ENCODE measurements around the gene LYPLA2.

The LYPLA2 gene

GRCh38 chr1:23790696-23791515 is at the start of gene LYPLA2:
Gene LYPLA2, plus strand, starts transcription at chr1:23791145. Its CDS starts 1,538 bp downstream, at chr1:23792683.
- DNase-seq = peak; percentile 78

DNA sequence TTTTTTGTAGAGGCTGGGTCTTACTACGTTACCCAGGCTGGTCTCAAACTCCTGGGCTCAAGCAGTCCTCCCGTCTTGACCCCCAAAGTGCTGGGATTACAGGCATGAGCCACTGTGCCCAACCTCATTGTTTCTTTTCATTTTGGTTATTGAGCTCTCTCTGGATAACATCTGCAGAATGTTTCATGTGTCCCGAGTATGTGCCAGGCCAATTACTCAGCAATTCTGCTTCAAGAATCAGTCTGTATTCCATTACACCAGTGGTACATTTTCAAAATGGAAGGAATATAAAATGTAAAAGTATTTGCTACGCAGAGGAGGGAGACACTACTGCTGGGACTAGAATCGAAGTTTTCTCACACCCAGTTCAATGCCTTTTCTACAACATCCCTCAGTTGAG is 49.3 kb upstream of the LYPLA2 start:
- DNase-seq = no peak

DNA sequence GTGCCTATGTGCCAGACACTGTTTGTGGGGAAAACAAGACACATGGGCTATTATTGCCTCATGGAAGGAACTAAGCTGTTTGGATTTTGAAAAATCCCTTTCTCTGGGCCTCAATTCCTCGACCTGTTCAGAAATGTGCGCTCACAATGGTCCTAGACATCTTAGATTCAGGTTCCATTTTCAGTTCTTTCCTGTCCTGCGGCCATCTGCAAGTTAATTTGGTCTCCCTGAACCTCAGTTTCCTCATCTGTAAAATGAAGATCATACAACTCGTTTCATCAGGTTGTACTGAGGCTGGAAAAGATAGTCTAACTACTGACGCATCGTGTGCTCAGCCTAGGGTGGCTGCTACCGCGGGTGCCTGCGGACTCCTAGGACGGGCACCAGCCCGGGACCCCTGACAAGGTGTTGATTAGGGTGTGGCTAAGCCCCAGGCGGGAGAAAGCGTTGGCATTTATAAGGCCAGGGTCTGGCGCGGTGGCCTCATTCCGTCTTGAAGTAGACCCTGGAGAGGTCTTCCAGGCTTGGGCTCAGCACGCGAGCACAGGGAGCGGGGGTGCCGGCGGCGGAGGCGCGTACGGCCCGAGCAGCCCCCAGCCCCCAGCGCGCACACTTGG is 48.2 kb upstream of the LYPLA2 start:
- DNase-seq = no peak

DNA sequence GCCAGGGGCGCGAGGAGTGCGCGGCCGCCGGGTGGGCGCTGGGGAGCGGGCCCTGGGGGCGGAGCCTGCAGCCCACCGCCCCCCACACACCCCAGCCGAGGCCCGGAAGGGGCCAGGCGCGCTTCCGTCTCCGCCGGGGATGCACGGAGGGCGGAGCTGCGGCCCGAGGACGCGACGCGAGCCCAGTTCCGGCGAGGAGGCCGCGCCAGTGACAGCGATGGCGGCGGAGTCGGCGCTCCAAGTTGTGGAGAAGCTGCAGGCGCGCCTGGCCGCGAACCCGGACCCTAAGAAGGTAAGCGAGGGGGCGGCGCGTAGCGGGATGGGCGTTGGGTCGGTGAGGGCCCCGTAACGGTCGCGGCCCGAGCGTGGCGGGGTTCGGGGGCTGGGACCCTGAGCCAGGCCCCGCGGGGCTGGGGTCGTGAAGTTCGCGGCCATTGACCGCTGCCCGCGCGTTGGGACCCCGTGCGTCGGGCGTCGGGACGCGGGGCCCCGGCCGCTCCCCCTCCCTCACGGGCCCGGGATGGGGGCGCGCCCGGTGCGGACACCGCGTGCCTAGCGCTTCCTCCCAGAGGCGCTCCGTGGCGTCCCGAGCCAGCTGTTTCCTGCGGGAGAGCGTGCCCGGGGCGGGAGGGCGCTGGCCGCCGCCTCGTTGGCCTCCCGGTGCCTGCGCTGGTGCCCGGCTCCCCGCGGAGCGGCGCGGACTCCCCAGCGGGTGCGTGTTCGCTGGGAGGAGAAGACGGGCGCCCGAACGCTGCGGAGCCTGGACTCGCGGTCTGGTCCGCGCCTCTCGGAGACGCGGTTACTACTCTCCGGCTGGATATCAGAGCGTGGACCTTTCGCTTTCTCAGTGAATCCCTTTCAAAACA is 47.4 kb upstream of the LYPLA2 start, which contains the start of gene ELOA:
Gene ELOA (plus strand): TSS at position 185 of the 866 bp plus-strand sequence. CDS start 33 bp downstream, at position 218.
- peak; percentile 31 for DNase-seq

DNA sequence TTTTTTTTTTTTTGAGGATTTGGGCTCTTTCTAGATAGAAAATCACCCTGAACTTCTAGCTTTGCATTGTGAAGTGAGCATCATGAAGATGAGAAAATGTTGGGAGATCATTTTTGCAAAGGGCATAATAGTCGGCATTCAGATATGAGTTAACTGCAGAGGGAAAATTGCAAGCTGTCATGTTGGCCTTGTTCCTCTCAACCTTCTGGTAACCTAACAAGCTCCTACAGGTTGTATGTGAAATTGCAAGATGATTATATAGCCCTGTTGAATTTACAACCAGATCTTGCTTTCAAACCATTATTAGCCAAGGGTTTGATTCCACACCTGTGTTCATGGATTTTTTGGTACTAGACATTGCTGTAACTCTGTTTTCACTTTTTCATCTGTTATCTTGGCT is 45.4 kb upstream of the LYPLA2 start:
- DNase-seq = no peak

GRCh38 chr1:23748016-23748415 is 42.9 kb upstream of the LYPLA2 start:
- no peak for DNase-seq

DNA sequence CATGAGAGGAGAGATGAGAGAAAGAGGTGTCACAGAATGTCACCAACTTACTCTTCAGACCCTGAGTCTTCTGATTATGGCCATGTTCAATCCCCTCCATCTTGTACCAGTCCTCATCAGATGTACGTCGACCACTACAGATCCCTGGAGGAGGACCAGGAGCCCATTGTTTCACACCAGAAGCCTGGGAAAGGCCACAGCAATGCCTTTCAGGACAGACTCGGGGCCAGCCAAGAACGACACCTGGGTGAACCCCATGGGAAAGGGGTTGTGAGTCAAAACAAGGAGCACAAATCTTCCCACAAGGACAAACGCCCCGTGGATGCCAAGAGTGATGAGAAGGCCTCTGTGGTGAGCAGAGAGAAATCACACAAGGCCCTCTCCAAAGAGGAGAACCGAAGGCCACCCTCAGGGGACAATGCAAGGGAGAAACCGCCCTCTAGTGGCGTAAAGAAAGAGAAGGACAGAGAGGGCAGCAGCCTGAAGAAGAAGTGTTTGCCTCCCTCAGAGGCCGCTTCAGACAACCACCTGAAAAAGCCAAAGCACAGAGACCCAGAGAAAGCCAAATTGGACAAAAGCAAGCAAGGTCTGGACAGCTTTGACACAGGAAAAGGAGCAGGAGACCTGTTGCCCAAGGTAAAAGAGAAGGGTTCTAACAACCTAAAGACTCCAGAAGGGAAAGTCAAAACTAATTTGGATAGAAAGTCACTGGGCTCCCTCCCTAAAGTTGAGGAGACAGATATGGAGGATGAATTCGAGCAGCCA is 39.7 kb upstream of the LYPLA2 start:
- DNase-seq = no peak

- no peak for DNase-seq
These were observed 39.1 kb upstream of the LYPLA2 start for GRCh38 chr1:23751815-23752200.

DNA sequence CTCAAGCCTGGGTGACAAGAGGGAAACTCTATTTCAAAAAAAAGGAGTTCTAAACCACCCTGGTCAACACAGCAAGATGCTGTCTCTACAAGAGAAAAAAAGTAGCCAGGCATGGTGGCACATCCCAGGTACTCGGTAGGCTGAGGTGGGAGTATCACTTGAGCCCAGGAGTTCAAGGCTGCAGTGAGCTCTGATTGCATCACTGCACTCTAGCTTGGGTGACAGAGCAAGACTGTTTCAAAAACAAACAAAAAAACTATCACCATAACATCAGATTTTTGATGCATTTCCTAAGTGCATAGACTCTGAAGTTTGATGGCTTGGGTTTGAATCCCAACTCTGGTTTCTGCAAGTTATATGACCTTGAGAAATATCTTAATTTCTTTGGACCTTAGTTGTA is 38.0 kb upstream of the LYPLA2 start:
- no peak for DNase-seq

- peak; percentile 55 for DNase-seq
These were observed 34.3 kb upstream of the LYPLA2 start for GRCh38 chr1:23756676-23757075.

DNA sequence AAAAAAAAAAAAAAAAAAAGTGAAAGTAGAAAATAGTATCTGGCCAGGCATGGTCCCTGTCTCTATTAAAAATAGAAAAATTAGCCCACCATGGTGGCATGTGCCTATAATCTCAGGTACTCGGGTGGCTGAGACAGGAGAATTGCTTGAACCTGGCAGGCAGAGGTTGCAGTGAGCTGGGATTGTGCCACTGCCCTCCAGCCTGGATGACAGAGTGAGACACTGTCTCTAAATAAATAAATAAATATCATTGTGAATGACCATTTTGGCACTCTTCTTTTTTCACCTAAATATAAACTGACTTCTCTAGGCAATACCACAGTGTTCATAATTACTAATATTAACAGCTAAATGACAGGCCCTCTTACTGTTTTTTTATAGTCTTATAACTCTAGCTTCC is 33.1 kb upstream of the LYPLA2 start:
- no peak for DNase-seq

DNA sequence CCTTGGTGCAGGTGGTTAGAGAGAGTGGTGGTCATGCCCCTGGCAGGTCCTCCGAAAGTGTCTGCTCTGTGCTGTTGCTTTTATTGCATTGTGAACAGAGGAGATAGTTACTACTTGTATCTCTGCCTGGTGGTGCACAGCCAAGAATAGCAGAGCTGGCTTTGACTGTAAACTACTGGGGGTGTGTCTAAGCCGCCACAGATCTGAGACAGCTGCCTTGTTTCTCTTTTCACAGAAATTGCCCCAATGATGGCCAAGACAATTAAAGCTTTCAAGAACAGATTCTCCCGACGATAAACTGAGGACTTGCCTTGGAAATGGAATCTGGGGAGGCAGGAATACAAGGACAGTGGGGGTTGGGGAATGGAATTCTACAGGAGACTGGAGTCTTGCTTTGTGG is 31.7 kb upstream of the LYPLA2 start:
- no peak for DNase-seq

GRCh38 chr1:23763041-23763577 is 27.8 kb upstream of the LYPLA2 start:
- no peak for DNase-seq

DNA sequence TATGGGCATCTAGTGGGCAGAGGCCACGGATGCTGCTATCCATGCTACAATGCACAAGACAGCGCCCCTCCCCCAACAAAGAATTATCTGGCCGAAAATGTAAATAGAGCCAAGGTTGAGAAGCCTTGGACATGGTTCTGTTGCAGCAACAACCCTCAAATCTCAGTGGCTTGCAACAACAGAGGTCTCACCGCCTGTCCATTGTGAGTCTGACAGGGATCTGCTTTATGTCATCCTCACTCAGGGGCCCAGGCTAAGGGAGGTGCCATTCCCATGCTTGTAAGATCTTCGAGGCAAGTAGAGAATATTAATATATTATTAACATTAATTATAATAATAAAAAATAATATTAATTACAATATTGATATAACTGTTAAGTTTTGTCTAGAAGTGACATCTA is 22.2 kb upstream of the LYPLA2 start:
- no peak for DNase-seq

DNA sequence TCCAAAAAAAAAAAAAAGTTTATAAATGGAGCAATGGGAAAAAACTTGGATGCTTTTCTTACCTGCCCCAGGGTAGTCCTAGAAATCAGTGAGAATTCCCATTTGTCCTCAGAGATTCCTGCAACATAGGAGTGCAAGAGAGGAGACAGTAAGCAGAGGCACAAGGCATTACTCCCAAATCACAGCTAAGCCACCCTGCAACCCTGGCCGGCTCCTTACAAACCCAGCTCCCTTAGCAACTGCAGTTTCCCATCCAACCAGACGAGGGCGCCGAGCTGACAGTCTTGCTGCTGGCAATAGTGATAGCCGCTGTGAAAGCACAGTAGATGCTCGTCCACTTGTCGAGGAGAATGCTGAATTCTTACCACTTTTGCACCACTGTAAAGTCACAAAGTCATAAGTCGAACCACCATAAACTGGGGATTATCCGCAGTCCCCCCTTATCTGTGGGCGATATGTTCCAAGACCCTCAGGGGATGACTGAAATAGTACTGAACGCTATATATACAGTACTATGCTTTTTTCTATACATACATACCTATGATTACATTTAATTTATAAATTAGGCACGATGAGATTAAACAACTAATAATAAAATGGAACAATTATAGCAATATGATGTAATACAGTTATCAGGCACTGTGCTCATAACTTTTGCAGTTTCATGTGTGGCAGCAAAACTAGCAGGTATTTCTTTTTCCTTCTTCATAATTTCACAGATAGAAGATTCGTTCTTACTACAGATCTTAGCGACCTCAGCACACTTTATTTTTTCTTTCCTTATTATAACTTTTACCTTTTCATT is 18.7 kb upstream of the LYPLA2 start:
- DNase-seq = peak; percentile 45

DNA sequence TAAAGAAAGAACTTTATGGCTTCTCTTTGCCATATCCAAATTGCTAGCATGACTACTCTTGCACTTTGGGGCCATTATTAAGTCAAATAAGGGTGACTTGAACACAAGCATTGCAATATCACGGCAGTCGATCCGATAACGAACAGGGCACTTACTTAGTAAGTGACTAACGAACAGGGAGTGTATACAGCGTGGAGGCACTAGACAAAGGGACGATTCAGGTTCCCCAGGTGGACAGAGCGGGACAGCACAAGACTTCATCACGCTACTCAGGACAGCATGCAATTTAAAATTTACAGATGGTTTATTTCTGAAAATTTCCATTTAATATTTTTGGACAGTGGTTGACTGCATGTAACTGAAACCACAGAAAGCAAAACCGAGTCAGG is 18.1 kb upstream of the LYPLA2 start:
- DNase-seq = no peak

- no peak for DNase-seq
These were observed 16.6 kb upstream of the LYPLA2 start for GRCh38 chr1:23774174-23774880.

DNA sequence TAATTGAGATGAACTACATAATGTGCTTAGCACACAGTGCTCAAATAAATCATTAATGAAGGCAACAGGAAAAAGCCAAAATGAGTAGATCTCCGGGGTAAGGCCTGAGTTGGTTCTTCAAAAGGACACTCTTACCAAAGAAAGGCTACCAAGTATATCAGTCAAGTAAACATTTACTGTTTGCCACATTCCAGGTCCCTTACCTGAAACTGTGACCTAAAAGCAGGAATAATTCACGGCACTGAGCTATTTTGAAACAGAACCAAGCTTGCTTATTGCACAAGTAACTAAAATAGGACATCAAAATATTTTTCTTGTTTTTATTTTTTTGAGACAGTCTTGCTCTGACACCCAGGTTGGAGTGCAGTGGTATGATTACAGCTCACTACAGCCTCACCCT is 14.7 kb upstream of the LYPLA2 start:
- DNase-seq = no peak

DNA sequence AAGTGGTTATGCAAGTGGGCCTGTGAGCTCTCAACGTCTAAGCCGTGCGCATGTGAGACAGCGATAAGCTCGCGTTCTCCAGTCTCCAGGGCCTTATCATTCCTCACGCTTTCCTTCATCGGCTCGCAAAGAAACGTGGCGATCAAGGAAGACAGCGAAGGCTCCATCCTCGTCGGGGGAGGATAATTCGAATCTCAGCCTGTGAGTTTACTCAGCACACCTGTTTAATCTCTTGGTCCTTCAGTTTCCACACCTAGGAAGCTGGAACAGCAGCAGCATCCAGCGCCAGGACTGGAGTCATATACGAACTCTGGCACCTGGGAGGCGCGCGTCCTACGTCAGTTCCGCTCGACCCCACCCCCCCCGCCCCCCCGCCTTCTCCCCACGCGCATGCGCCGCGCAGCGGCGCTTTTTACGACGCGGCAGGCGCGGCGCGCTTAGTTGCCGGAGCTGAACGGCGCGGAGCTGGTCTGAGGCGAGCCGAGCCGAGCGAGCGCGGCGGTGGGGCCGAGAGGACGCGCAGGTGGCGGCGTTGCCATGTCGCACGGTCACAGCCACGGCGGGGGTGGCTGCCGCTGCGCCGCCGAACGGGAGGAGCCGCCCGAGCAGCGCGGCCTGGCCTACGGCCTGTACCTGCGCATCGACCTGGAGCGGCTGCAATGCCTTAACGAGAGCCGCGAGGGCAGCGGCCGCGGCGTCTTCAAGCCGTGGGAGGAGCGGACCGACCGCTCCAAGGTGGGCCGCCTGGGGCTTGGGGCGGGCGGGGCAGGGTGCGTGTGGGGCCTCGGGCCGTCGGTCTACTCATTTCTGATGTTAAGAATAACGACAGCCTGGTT is 12.7 kb upstream of the LYPLA2 start, which contains the start of gene PITHD1:
Gene PITHD1 (plus strand): TSS at position 440 of the 836 bp plus-strand sequence. CDS start 98 bp downstream, at position 538.
- DNase-seq = peak; percentile 49

All from kidney glomerular epithelial cell (primary cell).